SK-N-SH (cell line): ENCODE data around the gene NTSR1. TPM values are rescaled to one million over a fixed set of nuclear protein-coding genes. Genes with fewer than 3 reads are reported as not detected.

Experiments used
- CTCF ChIA-PET: fragments of 300-600, 350-600 bp; formaldehyde crosslinking; extraction: SDS; loops from one replicate; lab custom pipeline; 2021; lab: Yijun Ruan, JAX
- POLR2A ChIA-PET: fragments of 350-600 bp; sonication (Branson Sonifier 250); formaldehyde crosslinking; extraction: SDS; loops from one replicate; lab custom pipeline; 2020; ENCODE audit warnings: antibody characterized with exemption, inconsistent platforms; lab: Yijun Ruan, JAX
- DNase-seq: peaks from one replicate; pipeline ENCODE4 v3.0.0; 2012
- H2AFZ ChIP-seq: fragments of 200-600 bp; sonication (generic); 2 replicates; pipeline ENCODE4 v1.8.1; 2016; ENCODE audit warnings: antibody characterized with exemption, mild to moderate bottlenecking, low read depth
- H3F3A ChIP-seq: fragments of 200-600 bp; sonication (generic); replicated peaks from 2 replicates; pipeline ENCODE3; 2016; ENCODE audit warnings: antibody characterized with exemption, mild to moderate bottlenecking; ENCODE audit not compliant: insufficient read depth
- H3K27ac ChIP-seq, 2 experiments: fragments of 200-500 bp in 1 of 2; fragments of 200-600 bp in 1 of 2; sonication (Bioruptor generic) in 1 of 2; sonication (generic), shearing (Covaris generic) in 1 of 2; 2 replicates each; pipeline versions ENCODE4 v1.5.1 to v1.6.1; 2014 to 2016; ENCODE audit warnings: low read depth in 2 of 2, inconsistent platforms in 1 of 2, low read length in 1 of 2, mild to moderate bottlenecking in 1 of 2, mixed read lengths in 1 of 2
- H3K27me3 ChIP-seq: fragments of 200-600 bp; sonication (generic), shearing (Covaris generic); 2 replicates; pipeline ENCODE4 v1.6.1; 2016; ENCODE audit warnings: mixed run types; ENCODE audit not compliant: insufficient read depth
- H3K36me3 ChIP-seq, 2 experiments: fragments of 200-500 bp in 1 of 2; fragments of 200-600 bp in 1 of 2; sonication (Bioruptor generic) in 1 of 2; sonication (generic) in 1 of 2; replicated peaks in 1 of 2; 2 replicates each; pipeline versions ENCODE3 to v1.5.1; 2014 to 2016; ENCODE audit warnings: low read length in 1 of 2, mild to moderate bottlenecking in 1 of 2; ENCODE audit not compliant: insufficient read depth in 2 of 2, control insufficient read depth in 1 of 2
- H3K4me1 ChIP-seq, 2 experiments: fragments of 200-500 bp in 1 of 2; fragments of 200-600 bp in 1 of 2; sonication (Bioruptor generic) in 1 of 2; sonication (generic), shearing (Covaris generic) in 1 of 2; 2 replicates each; pipeline versions ENCODE4 v1.5.1 to v1.6.1; 2014 to 2016; ENCODE audit warnings: low read depth in 1 of 2, low read length in 1 of 2, mixed run types in 1 of 2; ENCODE audit not compliant: insufficient read depth in 2 of 2, control insufficient read depth in 1 of 2
- H3K4me2 ChIP-seq: fragments of 200-600 bp; sonication (generic), shearing (Covaris generic); 2 replicates; pipeline ENCODE4 v1.6.1; 2017; ENCODE audit warnings: mixed run types
- H3K4me3 ChIP-seq, 2 experiments: fragments of 200-500 bp in 1 of 2; fragments of 200-600 bp in 1 of 2; sonication (Bioruptor generic) in 1 of 2; sonication (generic), shearing (Covaris generic) in 1 of 2; 2 replicates each; pipeline versions ENCODE4 v1.5.1 to v1.8.1; 2014 to 2016; ENCODE audit warnings: low read depth in 2 of 2, inconsistent platforms in 1 of 2, low read length in 1 of 2, mild to moderate bottlenecking in 1 of 2, mixed read lengths in 1 of 2, moderate library complexity in 1 of 2
- H3K79me2 ChIP-seq: fragments of 200-600 bp; sonication (generic); 2 replicates; pipeline ENCODE4 v1.8.1; 2017; ENCODE audit warnings: mild to moderate bottlenecking; ENCODE audit not compliant: insufficient read depth
- H3K9ac ChIP-seq: fragments of 200-600 bp; sonication (generic); 2 replicates; pipeline ENCODE4 v1.6.1; 2017; ENCODE audit warnings: mixed run types
- H3K9me2 ChIP-seq: fragments of 200-600 bp; sonication (generic); 2 replicates; pipeline ENCODE4 v1.6.1; 2017; ENCODE audit warnings: mixed run types
- H3K9me3 ChIP-seq: fragments of 200-600 bp; sonication (generic); 2 replicates; pipeline ENCODE4 v1.6.1; 2017; ENCODE audit warnings: mixed run types, mild to moderate bottlenecking, moderate library complexity
- H4K20me1 ChIP-seq: fragments of 200-600 bp; sonication (generic); 2 replicates; pipeline ENCODE4 v1.6.1; 2017; ENCODE audit warnings: mild to moderate bottlenecking, mixed run types; ENCODE audit not compliant: insufficient read depth
- CHD2 ChIP-seq: fragments of 150-350 bp; IDR thresholded peaks from 2 replicates; pipeline ENCODE4 v1.6.1; 2018; ENCODE audit warnings: low read length; ENCODE audit not compliant: partially characterized antibody
- ELF1 ChIP-seq: IDR thresholded peaks from 2 replicates; pipeline ENCODE4 v1.4.0; 2012
- EP300 ChIP-seq, 2 experiments: IDR thresholded peaks; 2 replicates each; pipeline versions ENCODE4 v1.4.0 to v1.6.1; 2012; ENCODE audit warnings: borderline replicate concordance in 1 of 2, low read depth in 1 of 2, low read length in 1 of 2
- FOSL2 ChIP-seq: IDR thresholded peaks from 2 replicates; pipeline ENCODE4 v1.4.0; 2012; ENCODE audit warnings: low read depth, mild to moderate bottlenecking, moderate library complexity, borderline replicate concordance
- FOXJ3 ChIP-seq: sonication (generic); formaldehyde crosslinking; IDR thresholded peaks from 2 replicates; pipeline ENCODE4 v1.5.1; 2020; ENCODE audit warnings: mild to moderate bottlenecking, missing genetic modification reagents
- GABPA ChIP-seq: IDR thresholded peaks from 2 replicates; pipeline ENCODE4 v1.4.0; 2012; ENCODE audit warnings: low read depth, mild to moderate bottlenecking
- JUND ChIP-seq: IDR thresholded peaks from 2 replicates; pipeline ENCODE4 v1.4.0; 2012
- MEF2A ChIP-seq: IDR thresholded peaks from 2 replicates; pipeline ENCODE4 v1.4.0; 2012; ENCODE audit warnings: low read depth, borderline replicate concordance
- MXI1 ChIP-seq: IDR thresholded peaks from 2 replicates; pipeline ENCODE4 v1.6.1; 2012; ENCODE audit warnings: mild to moderate bottlenecking, low read depth, low read length, improper control_type of control experiment
- RAD21 ChIP-seq: IDR thresholded peaks from 2 replicates; pipeline ENCODE4 v1.6.1; 2012; ENCODE audit warnings: mild to moderate bottlenecking, low read length
- RFX5 ChIP-seq: IDR thresholded peaks from 2 replicates; pipeline ENCODE4 v1.6.1; 2012; ENCODE audit warnings: mild to moderate bottlenecking, improper control_type of control experiment, low read length
- SIN3A ChIP-seq: IDR thresholded peaks from 2 replicates; pipeline ENCODE4 v1.6.1; 2012; ENCODE audit warnings: low read depth, mild to moderate bottlenecking, low read length, moderate library complexity, borderline replicate concordance
- SMC3 ChIP-seq: IDR thresholded peaks from 2 replicates; pipeline ENCODE4 v1.6.1; 2012; ENCODE audit warnings: low read depth, low read length, improper control_type of control experiment
- TAF1 ChIP-seq: IDR thresholded peaks from 2 replicates; pipeline ENCODE4 v1.6.1; 2012; ENCODE audit warnings: low read depth, mild to moderate bottlenecking, low read length, moderate library complexity, borderline replicate concordance
- TCF12 ChIP-seq: IDR thresholded peaks from 2 replicates; pipeline ENCODE4 v1.4.0; 2012
- TEAD4 ChIP-seq: IDR thresholded peaks from 2 replicates; pipeline ENCODE4 v1.4.0; 2012; ENCODE audit warnings: mild to moderate bottlenecking, borderline replicate concordance; ENCODE audit not compliant: insufficient read depth
- WGBS: methylation state at CpG from one replicate; pipeline ENCODE4 v1.1.6; 2017; ENCODE audit warnings: low lambda C conversion rate; 5-methylcytosine and 5-hydroxymethylcytosine counted together
- polyA plus RNA-seq, 3 experiments: library from polyadenylated mRNA; depleted of rRNA; stranded (reverse); fragments of >200 nt; gene quantifications; 2 replicates each; pipeline ENCODE4 v1.2.3, GENCODE V29; 2012
- TF ChIP-seq, protein P1 (sequence below): fragments of 200-600 bp; sonication (generic); IDR thresholded peaks from 2 replicates; pipeline ENCODE4 v1.6.1; 2017; ENCODE audit warnings: antibody characterized with exemption, mild to moderate bottlenecking, moderate library complexity
- TF ChIP-seq, protein P2 (sequence below): fragments of 150-350 bp; IDR thresholded peaks from 2 replicates; pipeline ENCODE4 v1.6.1; 2016; ENCODE audit warnings: mild to moderate bottlenecking, low read depth, low read length
- TF ChIP-seq, protein P3 (sequence below): IDR thresholded peaks from 2 replicates; pipeline ENCODE4 v1.4.0; 2012; ENCODE audit warnings: low read depth

Gene NTSR1
- polyA plus RNA-seq, 1 of the 3 experiments (the other 2 are of a cell fraction), result 8.2 TPM

DNA sequence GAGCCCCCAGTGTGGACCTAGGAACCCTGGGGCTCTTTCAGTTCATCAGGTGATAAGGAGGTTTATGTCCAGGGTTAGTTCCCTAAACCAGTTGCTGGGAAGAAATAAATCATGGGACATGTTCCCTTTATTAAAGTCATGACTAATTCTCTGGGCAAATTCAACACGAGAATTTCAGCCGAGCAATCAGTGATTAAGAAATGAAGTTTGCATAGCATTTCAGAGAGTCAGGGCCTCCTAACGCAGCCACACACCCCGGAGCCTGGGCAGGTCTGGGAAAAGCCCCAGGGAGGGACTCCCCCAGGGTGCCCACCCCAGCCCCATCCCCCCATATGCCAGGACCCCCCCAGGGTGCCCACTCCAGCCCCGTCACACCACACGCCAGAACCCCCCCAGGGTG lies 46.2 kb upstream of the NTSR1 start:
- WGBS, result 33% methylated on average over 4 of the region's 6 CpGs
- Histone ChIP-seq H3K79me2 (no peaks in the 10 kb centered on the region), H4K20me1 (no peaks in the 10 kb centered on the region), H3K27ac (no peak overlapping the region), H3K9me2 (no peaks in the 10 kb centered on the region), H3K36me3 (no peaks in the 10 kb centered on the region), H3F3A (no peaks in the 10 kb centered on the region), H3K4me1 (peaks cover 0 to 6% of the 10 kb centered on the region in 2 experiments; a peak in 1 of 4 replicates), H2AFZ (no peak overlapping the region), H3K9me3 (no peaks in the 10 kb centered on the region), H3K27me3 (no peaks in the 10 kb centered on the region), H3K9ac (no peak overlapping the region), H3K4me3 (no peak overlapping the region), H3K4me2 (no peak overlapping the region)
- TF ChIP-seq RAD21, result no peak
- TF ChIP-seq CHD2, result no peak
- no peak for TF ChIP-seq ELF1
- TF ChIP-seq FOXJ3 (CRISPR knock-in tag), result no peak
- no peak for TF ChIP-seq FOSL2
- TF ChIP-seq RFX5, result no peak
- TF ChIP-seq TAF1, result no peak
- no peak for TF ChIP-seq JUND
- TF ChIP-seq SIN3A, result no peak
- TF ChIP-seq SMC3, result no peak
- no peak for TF ChIP-seq MXI1
- no peak for TF ChIP-seq TCF12
- no peak for TF ChIP-seq EP300 (IDR thresholded peaks at IDR 0.05; ENCODE audit: borderline replicate concordance in 1 of 2, low read depth in 1 of 2, low read length in 1 of 2)
- TF ChIP-seq, protein P1, sequence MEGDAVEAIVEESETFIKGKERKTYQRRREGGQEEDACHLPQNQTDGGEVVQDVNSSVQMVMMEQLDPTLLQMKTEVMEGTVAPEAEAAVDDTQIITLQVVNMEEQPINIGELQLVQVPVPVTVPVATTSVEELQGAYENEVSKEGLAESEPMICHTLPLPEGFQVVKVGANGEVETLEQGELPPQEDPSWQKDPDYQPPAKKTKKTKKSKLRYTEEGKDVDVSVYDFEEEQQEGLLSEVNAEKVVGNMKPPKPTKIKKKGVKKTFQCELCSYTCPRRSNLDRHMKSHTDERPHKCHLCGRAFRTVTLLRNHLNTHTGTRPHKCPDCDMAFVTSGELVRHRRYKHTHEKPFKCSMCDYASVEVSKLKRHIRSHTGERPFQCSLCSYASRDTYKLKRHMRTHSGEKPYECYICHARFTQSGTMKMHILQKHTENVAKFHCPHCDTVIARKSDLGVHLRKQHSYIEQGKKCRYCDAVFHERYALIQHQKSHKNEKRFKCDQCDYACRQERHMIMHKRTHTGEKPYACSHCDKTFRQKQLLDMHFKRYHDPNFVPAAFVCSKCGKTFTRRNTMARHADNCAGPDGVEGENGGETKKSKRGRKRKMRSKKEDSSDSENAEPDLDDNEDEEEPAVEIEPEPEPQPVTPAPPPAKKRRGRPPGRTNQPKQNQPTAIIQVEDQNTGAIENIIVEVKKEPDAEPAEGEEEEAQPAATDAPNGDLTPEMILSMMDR, result no peak
- TF ChIP-seq, protein P2, sequence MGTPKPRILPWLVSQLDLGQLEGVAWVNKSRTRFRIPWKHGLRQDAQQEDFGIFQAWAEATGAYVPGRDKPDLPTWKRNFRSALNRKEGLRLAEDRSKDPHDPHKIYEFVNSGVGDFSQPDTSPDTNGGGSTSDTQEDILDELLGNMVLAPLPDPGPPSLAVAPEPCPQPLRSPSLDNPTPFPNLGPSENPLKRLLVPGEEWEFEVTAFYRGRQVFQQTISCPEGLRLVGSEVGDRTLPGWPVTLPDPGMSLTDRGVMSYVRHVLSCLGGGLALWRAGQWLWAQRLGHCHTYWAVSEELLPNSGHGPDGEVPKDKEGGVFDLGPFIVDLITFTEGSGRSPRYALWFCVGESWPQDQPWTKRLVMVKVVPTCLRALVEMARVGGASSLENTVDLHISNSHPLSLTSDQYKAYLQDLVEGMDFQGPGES, result no peak
- TF ChIP-seq TEAD4, result no peak
- TF ChIP-seq, protein P3, sequence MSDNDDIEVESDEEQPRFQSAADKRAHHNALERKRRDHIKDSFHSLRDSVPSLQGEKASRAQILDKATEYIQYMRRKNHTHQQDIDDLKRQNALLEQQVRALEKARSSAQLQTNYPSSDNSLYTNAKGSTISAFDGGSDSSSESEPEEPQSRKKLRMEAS, result no peak
- TF ChIP-seq GABPA, result no peak
- no peak for TF ChIP-seq MEF2A
- DNase-seq, result no peak
- CTCF ChIA-PET, result interaction anchor here (0.9 to 9.1 kb wide), 2 partner anchors 129 to 163 kb away, joined by 3 to 162 read pairs; no protein-coding TSS in a partner anchor
- POLR2A ChIA-PET, result no interaction called here
